PFSK-1 (cell line): Measurements from ENCODE around the gene MEIS3.

Experiments
- FOXP2 ChIP-seq: optimal IDR thresholded peaks from 2 replicates; pipeline ENCODE3; 2011; ENCODE audit warnings: borderline replicate concordance, control low read depth, inconsistent platforms; ENCODE audit not compliant: insufficient read depth; ENCODE audit errors: extremely low read length, extremely low read depth
- POLR2AphosphoS5 ChIP-seq: IDR thresholded peaks from 2 replicates; pipeline ENCODE4 v1.6.1; 2012; ENCODE audit warnings: low read depth, mild to moderate bottlenecking, control low read depth, low read length, moderate library complexity
- REST ChIP-seq, 2 experiments: IDR thresholded peaks; 2 replicates each; pipeline versions ENCODE4 v1.6.1 to v1.8.0; 2011 to 2012; ENCODE audit warnings: low read depth in 2 of 2, low read length in 2 of 2, control low read depth in 1 of 2, inconsistent platforms in 1 of 2, mild to moderate bottlenecking in 1 of 2, moderate library complexity in 1 of 2; ENCODE audit not compliant: insufficient read depth in 1 of 2
- SIN3A ChIP-seq: IDR thresholded peaks from 2 replicates; pipeline ENCODE4 v1.6.1; 2012; ENCODE audit warnings: mild to moderate bottlenecking, low read length, moderate library complexity, borderline replicate concordance; ENCODE audit not compliant: insufficient read depth
- TAF1 ChIP-seq: IDR thresholded peaks from 2 replicates; pipeline ENCODE4 v1.6.1; 2012; ENCODE audit warnings: low read length, control low read depth, borderline replicate concordance; ENCODE audit not compliant: insufficient read depth

Gene MEIS3

GRCh38 chr19:47373246-47374240, 45.8 kb downstream of the MEIS3 start:
- TF ChIP-seq TAF1 = no peak
- no peak for TF ChIP-seq REST (IDR thresholded peaks at IDR 0.05; ENCODE audit: insufficient read depth in 1 of 2, low read depth in 2 of 2, low read length in 2 of 2)
- no peak for TF ChIP-seq POLR2AphosphoS5

GRCh38 chr19:47372603-47373002, 46.7 kb downstream of the MEIS3 start:
- no peak for TF ChIP-seq SIN3A
- no peak for TF ChIP-seq REST (IDR thresholded peaks at IDR 0.05; ENCODE audit: insufficient read depth in 1 of 2, low read depth in 2 of 2, low read length in 2 of 2)
- no peak for TF ChIP-seq POLR2AphosphoS5
- no peak for TF ChIP-seq TAF1
- TF ChIP-seq FOXP2 = no peak

GRCh38 chr19:47371261-47371660, 48.1 kb downstream of the MEIS3 start:
- TF ChIP-seq SIN3A (no peak), FOXP2 (no peak), REST (IDR thresholded peaks at IDR 0.05; ENCODE audit: insufficient read depth in 1 of 2, low read depth in 2 of 2, low read length in 2 of 2) (no peak), TAF1 (no peak), POLR2AphosphoS5 (no peak)

- TF ChIP-seq SIN3A (no peak), POLR2AphosphoS5 (no peak), TAF1 (no peak), FOXP2 (no peak), REST (IDR thresholded peaks at IDR 0.05; ENCODE audit: insufficient read depth in 1 of 2, low read depth in 2 of 2, low read length in 2 of 2) (no peak)
These were observed 49.2 kb downstream of the MEIS3 start for GRCh38 chr19:47370045-47370611.
